D721Med (cell line): ENCODE measurements around the gene SPG21.

ENCODE experiments used
- DNase-seq: peaks from one replicate; pipeline ENCODE4 v3.0.0; 2011; ENCODE audit warnings: low spot score; ENCODE audit not compliant: insufficient read length
- FAIRE-seq: peaks from 2 replicates; lab custom pipeline; 2011; peaks lifted over from hg19 to GRCh38; lab: Jason Lieb, UNC
- TF ChIP-seq, protein P1 (sequence below): IDR thresholded peaks from 2 replicates; pipeline ENCODE4 v1.5.1; 2012; ENCODE audit warnings: mild to moderate bottlenecking, control low read depth; ENCODE audit not compliant: insufficient read depth; ENCODE audit errors: missing control alignments

Gene SPG21

DNA sequence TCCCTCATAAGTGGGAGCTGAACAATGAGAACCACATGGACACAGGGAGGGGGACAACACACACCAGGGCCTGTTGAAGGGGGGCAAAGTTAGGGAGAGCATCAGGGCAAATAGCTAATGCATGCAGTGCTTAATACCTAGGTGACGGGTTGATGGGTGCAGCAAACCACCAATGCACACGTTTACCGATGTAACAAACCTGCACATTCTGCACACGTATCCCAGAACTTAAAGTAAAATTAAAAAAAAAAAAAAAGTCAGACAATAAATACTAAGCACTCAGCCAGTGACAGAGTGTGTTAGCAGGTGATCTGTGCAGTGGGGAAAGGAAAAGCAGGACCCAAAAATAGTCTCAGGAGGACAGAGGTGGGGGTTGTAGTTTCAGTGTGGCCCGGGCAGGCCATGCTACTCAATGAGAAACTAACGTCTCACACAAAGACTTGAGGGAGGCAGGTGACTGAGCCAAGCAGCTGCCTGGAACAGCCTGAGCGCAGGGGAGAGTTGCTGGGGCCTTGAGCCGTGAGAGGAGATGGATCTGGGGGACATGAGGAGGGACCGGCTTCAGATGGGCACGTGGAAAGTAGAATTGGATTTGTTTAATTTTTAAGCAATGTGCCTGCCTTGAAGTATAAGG lies 59.6 kb downstream of the SPG21 start:
- FAIRE-seq (no peak), DNase-seq (no peak)
- TF ChIP-seq, protein P1, sequence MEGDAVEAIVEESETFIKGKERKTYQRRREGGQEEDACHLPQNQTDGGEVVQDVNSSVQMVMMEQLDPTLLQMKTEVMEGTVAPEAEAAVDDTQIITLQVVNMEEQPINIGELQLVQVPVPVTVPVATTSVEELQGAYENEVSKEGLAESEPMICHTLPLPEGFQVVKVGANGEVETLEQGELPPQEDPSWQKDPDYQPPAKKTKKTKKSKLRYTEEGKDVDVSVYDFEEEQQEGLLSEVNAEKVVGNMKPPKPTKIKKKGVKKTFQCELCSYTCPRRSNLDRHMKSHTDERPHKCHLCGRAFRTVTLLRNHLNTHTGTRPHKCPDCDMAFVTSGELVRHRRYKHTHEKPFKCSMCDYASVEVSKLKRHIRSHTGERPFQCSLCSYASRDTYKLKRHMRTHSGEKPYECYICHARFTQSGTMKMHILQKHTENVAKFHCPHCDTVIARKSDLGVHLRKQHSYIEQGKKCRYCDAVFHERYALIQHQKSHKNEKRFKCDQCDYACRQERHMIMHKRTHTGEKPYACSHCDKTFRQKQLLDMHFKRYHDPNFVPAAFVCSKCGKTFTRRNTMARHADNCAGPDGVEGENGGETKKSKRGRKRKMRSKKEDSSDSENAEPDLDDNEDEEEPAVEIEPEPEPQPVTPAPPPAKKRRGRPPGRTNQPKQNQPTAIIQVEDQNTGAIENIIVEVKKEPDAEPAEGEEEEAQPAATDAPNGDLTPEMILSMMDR = no peak

GRCh38 chr15:64928626-64929220 lies 61.0 kb downstream of the SPG21 start:
- DNase-seq = no peak
- FAIRE-seq = no peak
- TF ChIP-seq, protein P1 = no peak

DNA sequence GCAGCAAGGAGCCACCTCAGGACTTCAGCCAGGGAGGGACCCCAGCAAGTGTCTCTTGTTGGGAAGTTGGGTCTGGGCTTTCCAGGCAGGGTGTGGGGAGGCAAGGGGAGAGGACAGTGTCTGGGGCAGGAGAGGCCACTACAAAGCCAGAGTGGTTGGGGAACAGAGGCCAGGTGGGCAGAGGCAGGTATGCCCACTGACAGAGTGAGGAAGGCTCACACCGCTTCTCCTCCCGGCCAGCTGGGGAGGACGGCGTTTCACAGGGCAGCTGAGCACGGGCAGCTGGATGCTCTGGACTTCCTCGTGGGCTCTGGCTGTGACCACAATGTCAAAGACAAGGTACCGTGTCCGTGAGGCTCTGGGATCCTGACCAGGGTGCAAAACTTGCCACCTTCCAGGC lies 63.1 kb downstream of the SPG21 start:
- no peak for FAIRE-seq
- DNase-seq = no peak
- TF ChIP-seq, protein P1 = no peak

- no peak for DNase-seq
- TF ChIP-seq, protein P1 = no peak
- FAIRE-seq = no peak
Measured at GRCh38 chr15:64925335-64926330, 64.1 kb downstream of the SPG21 start.

DNA sequence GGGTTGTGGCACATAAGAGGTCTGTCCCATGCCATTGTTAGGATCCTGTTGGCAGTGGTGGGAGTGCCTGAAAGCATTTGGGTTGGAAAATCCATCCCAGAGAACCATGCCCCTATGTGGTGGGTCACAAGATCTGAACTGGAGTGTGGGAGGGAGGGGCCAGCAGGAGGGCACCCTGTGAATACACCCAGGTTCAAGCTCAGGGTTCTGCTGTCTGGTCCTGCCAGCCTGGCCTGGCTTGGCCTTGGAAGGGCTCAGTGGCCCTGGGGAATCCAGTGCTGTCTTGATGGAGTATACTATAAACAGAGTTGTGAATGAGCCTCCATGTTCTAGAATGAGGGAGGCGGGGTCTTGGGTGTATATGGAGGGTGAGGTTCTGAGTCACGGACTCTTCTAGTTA lies 66.2 kb downstream of the SPG21 start:
- no peak for DNase-seq
- no peak for FAIRE-seq
- TF ChIP-seq, protein P1 = no peak

GRCh38 chr15:64921711-64922110 lies 68.0 kb downstream of the SPG21 start:
- TF ChIP-seq, protein P1 = no peak
- FAIRE-seq (no peak), DNase-seq (no peak)

DNA sequence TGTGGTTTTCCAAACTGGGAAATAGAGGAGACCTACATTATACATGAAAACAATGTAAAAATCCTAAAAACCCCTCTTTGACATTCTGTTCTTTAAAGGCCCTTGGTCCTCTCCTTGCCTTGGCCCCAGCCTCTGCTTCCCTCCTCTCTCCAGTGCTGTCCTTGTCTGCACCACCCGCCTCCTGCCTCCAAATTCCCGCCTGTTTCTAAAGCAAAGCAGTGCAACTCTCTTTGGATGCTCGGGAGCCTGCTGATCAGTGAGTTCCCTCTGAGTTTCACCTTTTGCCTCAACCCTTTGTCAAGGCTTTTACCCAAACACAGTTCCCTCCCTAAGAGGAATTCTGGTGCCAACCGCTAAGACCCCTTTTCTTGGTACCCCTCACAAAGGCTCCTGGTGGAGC lies 70.0 kb downstream of the SPG21 start:
- TF ChIP-seq, protein P1 = no peak
- FAIRE-seq (no peak), DNase-seq (no peak)
